Thoracic aorta (tissue), 2 donors: ENCODE measurements around the gene TCF7L2. TPM values are rescaled to one million over a fixed set of nuclear protein-coding genes. Genes with fewer than 3 reads are reported as not detected.

Experiments used
- ATAC-seq: fragments of 150-250 bp; one replicate; pipeline ENCODE4 v1.8.0; 2017; ENCODE audit warnings: low read depth; ENCODE audit not compliant: insufficient number of reproducible peaks, low FRiP score
- DNase-seq: peaks from one replicate; pipeline ENCODE4 v3.0.0-alpha.2; 2020; ENCODE audit warnings: low spot score
- H3K27ac ChIP-seq, 2 donors: fragments of 200-600 bp; sonication (generic); 1 replicate in 1 of 2; 2 replicates in 1 of 2; pipeline ENCODE4 v1.5.1; 2016; ENCODE audit warnings: mild to moderate bottlenecking in 2 of 2, moderate library complexity in 2 of 2
- H3K27me3 ChIP-seq: fragments of 200-600 bp; sonication (generic); replicated peaks from 2 replicates; pipeline ENCODE4 v1.6.0; 2016; ENCODE audit warnings: mild to moderate bottlenecking; ENCODE audit not compliant: insufficient read depth
- H3K36me3 ChIP-seq: fragments of 200-600 bp; sonication (generic); one replicate; pipeline ENCODE4 v1.5.1; 2016
- H3K4me1 ChIP-seq, 2 donors: fragments of 200-600 bp; sonication (generic); 1 replicate in 1 of 2; 2 replicates in 1 of 2; pipeline versions ENCODE4 v1.5.1 to v1.6.0; 2016; ENCODE audit warnings: low read depth in 2 of 2, mild to moderate bottlenecking in 1 of 2; ENCODE audit not compliant: control insufficient read depth in 1 of 2
- H3K4me3 ChIP-seq: fragments of 200-600 bp; sonication (generic); 2 replicates; pipeline ENCODE4 v1.5.1; 2016; ENCODE audit warnings: mild to moderate bottlenecking
- H3K9me3 ChIP-seq: fragments of 200-600 bp; sonication (generic); 2 replicates; pipeline ENCODE4 v1.5.1; 2016
- total RNA-seq, 2 donors: library from RNA; depleted of rRNA; stranded (reverse); fragments of >200 nt; gene quantifications; one replicate each; pipeline versions ENCODE4 v1.1.0 to v1.2.3, GENCODE V29; 2016
- TF ChIP-seq, protein P1 (sequence below): fragments of 200-600 bp; sonication (generic); IDR thresholded peaks from one replicate; pipeline ENCODE4 v1.5.1; 2019; ENCODE audit warnings: antibody characterized with exemption

TCF7L2 gene
- total RNA-seq, 2 donors from 2014 or later: 21.4 to 50.5 TPM

DNA sequence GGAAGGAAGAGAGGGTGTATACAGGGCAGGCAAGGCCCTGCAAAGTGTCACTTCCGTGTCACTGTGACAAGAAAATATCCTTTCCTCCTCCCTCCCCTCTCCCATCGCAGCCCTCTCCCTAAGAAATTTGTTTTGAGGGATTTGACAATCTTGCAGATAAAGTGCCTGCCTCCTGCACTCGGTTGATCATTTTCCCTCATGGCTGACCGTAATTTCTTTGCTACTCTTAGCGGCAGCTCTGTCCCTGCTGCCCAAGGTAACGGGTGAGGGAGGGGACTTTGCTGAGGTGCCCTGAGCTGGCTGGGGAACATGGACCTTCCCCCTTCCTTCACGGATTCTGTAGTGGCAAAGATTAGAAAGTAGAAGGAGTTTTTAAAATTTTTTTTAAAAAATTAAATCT, 179.1 kb downstream of the TCF7L2 start:
- Histone ChIP-seq H3K4me1 (peaks cover 13 to 46% of the 10 kb centered on the region in 2 donors), H3K4me3 (no peak overlapping the region)
- TF ChIP-seq, protein P1, sequence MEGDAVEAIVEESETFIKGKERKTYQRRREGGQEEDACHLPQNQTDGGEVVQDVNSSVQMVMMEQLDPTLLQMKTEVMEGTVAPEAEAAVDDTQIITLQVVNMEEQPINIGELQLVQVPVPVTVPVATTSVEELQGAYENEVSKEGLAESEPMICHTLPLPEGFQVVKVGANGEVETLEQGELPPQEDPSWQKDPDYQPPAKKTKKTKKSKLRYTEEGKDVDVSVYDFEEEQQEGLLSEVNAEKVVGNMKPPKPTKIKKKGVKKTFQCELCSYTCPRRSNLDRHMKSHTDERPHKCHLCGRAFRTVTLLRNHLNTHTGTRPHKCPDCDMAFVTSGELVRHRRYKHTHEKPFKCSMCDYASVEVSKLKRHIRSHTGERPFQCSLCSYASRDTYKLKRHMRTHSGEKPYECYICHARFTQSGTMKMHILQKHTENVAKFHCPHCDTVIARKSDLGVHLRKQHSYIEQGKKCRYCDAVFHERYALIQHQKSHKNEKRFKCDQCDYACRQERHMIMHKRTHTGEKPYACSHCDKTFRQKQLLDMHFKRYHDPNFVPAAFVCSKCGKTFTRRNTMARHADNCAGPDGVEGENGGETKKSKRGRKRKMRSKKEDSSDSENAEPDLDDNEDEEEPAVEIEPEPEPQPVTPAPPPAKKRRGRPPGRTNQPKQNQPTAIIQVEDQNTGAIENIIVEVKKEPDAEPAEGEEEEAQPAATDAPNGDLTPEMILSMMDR: no peak

DNA sequence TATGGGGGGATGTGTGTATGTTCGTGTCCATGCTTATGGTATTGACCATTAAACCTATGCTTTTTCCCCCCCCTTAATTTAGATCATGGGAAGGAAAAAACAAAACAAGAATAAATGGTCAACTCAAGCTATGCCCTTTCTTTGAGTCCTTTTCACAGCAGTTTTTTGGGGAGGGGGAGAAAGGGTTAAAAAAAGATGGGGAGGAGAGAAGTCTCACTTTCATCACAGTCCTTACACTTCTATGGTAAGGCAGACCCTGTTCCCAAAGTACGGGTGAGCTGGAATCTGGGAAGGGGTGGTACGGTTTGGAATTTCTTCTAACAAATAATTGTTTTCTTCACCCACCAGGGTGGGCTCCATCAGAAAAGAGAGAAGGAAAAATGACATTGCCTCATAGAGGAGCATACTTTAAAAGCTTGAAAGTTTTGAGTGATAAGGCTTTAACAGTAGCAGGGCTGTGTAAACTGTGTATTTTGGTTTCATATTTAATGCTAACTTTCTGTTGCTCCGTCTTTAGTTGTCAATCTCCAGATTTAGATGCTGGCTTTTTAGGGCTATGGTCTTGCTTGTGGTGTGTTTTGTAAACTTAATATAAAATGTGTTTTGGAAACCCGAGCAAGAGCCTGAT, 180.1 kb downstream of the TCF7L2 start:
- no peaks in the 10 kb centered on the region for H3K36me3 ChIP-seq
- ATAC-seq (no peak), DNase-seq (no peak)
- TF ChIP-seq, protein P1: no peak
- H3K27me3 ChIP-seq: no peaks in the 10 kb centered on the region
- H3K4me3 ChIP-seq: no peak overlapping the region
- H3K4me1 ChIP-seq: peaks cover 13 to 46% of the 10 kb centered on the region in 2 donors
- no peak overlapping the region for H3K27ac ChIP-seq
- no peaks in the 10 kb centered on the region for H3K9me3 ChIP-seq

More for the DNA sequence above, 179.1 kb downstream of the TCF7L2 start:
- no peak for ATAC-seq
- DNase-seq: no peak
- Histone ChIP-seq H3K36me3 (no peaks in the 10 kb centered on the region), H3K27me3 (no peaks in the 10 kb centered on the region), H3K9me3 (no peaks in the 10 kb centered on the region), H3K27ac (no peak overlapping the region)

DNA sequence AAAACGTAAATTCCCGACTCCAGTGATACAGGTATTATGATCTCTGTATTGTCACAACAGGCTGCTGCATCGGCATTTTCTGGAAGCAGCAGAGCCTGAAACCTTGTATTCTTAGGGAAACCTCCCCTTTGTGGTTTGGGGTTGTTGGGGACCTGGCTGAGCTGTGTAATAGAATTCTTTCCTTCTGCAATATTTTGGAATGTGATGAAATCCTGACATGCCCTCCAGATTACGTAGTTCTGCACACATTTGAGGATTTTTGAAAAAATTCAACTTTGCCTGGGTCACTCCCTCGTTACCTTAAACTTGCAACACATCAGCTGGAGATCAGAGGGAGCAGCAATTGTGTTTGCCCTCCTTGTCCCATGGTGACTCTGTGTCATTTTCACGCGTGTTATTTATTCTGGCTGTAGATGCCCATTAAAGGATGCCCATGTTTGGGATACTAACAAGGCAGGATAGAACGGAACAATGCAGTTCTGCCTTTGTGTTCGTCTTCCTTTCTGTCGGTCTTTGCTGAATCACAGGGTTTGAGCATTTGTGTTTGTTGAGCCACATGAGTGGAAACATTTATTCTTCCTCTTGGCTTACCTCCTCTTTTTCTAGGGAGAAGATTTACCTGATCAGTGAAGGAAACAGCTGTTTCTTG, 181.7 kb downstream of the TCF7L2 start:
- Histone ChIP-seq H3K9me3 (no peaks in the 10 kb centered on the region), H3K27ac (no peak overlapping the region), H3K4me3 (no peak overlapping the region), H3K27me3 (no peaks in the 10 kb centered on the region), H3K4me1 (peaks cover 11 to 35% of the 10 kb centered on the region in 2 donors), H3K36me3 (no peaks in the 10 kb centered on the region)
- no peak for DNase-seq
- ATAC-seq: no peak
- TF ChIP-seq, protein P1: no peak

DNA sequence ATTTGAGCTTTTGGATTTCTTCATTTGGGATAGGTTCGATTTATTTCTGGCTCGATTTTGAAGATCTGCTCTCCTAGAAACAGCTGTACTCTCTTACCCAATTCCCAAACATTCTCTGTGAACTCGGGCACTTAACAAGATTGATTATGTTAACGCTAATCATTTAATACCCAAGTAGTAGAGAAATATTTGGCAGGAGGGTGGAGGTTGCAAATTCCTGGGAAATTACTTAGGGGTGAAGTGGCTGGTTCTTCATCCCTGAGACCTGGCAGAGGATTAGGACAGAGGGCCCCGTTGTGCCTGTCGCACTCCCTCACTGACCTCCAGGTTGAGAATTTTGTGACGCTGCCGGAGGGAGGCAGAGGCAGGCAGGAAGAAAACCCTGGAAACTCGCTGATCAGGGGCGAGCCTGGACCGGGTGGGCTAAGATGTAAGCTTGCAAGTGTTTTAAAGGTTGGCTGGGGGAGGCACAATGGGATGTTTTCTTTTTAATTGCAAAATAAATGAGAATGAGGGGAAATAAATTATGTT, 182.6 kb downstream of the TCF7L2 start:
- no peak overlapping the region for H3K4me3 ChIP-seq
- TF ChIP-seq, protein P1: no peak
- H3K4me1 ChIP-seq: peaks cover 5 to 35% of the 10 kb centered on the region in 2 donors
- H3K27me3 ChIP-seq: no peaks in the 10 kb centered on the region
- DNase-seq (no peak), ATAC-seq (no peak)
- H3K27ac ChIP-seq: no peak overlapping the region
- no peaks in the 10 kb centered on the region for H3K36me3 ChIP-seq
- H3K9me3 ChIP-seq: no peaks in the 10 kb centered on the region

DNA sequence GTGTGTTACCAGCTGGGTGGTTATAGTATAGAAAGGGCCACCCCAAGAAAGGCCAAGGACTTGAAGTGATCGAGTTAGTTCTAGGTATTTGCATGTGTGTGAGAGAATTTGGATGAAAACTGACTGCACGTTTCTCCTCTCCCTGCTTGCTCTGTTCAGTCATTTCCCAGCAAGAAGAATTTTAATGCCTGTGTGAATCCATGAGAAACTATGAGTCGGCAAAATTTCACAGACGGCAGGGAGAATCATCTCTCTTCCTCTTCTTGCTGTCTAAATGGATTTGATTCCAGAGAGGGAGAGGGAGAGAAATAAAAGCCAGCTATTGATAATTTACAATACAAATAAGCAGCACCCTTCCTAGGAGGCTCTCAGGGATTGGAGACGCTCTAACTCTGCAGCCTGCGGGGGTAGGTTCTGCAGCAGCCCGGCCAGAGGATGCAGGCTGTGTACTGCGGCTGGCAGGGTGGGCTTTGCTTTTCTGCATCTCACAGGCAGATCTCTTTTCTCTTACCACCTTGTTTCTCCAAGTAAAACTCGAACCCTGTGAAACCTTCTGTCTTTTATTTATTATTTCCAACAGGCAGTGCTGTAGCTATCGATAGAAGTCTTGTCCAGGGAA, 183.6 kb downstream of the TCF7L2 start:
- H3K4me3 ChIP-seq: no peak overlapping the region
- H3K27me3 ChIP-seq: no peaks in the 10 kb centered on the region
- peaks cover 5 to 36% of the 10 kb centered on the region in 2 donors for H3K4me1 ChIP-seq
- H3K36me3 ChIP-seq: no peaks in the 10 kb centered on the region
- TF ChIP-seq, protein P1: no peak
- H3K27ac ChIP-seq: no peak overlapping the region
- ATAC-seq (no peak), DNase-seq (no peak)
- no peaks in the 10 kb centered on the region for H3K9me3 ChIP-seq
